Measurements from ENCODE around the gene GPX3.

- TF ChIP-seq POLR2A (IDR thresholded peaks at IDR 0.05): no peak
- TF ChIP-seq CTCF (IDR thresholded peaks at IDR 0.05): no peak
Observed at GRCh38 chr5:151076616-151077015, 56.2 kb downstream of the GPX3 start.
